ENCODE measurements around the gene IL36G. TPM values are rescaled to one million over a fixed set of nuclear protein-coding genes. Genes with fewer than 3 reads are reported as not detected.

The IL36G gene
- total and polyA plus RNA-seq, 2 experiments from 2014 or later: not detected

DNA sequence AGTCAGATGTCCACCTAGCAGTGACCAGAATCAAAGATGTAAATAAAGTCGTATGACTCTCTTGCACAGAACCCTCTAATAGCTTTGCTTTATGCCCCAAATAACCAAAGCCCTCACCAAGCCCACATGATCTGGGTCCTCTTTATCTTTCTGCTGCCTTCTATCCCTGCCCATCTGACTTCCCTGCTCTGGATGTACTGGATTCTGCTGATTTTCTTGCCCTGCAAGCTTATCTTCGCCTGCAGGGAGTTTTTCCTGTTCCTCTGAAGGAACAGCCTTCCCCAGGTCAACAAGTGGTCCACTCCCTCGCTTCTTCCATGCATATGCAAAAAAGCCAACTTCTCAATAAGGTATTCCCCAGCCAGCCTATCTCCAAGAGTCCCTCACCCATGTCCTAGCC lies 56.2 kb downstream of the IL36G start (continued):
- no peak for TF ChIP-seq EZH2 (IDR thresholded peaks at IDR 0.05; ENCODE audit: low read depth, unreplicated experiment)
- TF ChIP-seq, protein P1, sequence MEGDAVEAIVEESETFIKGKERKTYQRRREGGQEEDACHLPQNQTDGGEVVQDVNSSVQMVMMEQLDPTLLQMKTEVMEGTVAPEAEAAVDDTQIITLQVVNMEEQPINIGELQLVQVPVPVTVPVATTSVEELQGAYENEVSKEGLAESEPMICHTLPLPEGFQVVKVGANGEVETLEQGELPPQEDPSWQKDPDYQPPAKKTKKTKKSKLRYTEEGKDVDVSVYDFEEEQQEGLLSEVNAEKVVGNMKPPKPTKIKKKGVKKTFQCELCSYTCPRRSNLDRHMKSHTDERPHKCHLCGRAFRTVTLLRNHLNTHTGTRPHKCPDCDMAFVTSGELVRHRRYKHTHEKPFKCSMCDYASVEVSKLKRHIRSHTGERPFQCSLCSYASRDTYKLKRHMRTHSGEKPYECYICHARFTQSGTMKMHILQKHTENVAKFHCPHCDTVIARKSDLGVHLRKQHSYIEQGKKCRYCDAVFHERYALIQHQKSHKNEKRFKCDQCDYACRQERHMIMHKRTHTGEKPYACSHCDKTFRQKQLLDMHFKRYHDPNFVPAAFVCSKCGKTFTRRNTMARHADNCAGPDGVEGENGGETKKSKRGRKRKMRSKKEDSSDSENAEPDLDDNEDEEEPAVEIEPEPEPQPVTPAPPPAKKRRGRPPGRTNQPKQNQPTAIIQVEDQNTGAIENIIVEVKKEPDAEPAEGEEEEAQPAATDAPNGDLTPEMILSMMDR (conservative IDR thresholded peaks at IDR 0.05; ENCODE audit: low read depth in 2 of 2): no peak
- no peak for TF ChIP-seq ZNF114 (CRISPR knock-in tag; IDR thresholded peaks at IDR 0.05)
- no peak for TF ChIP-seq ZNF331 (CRISPR knock-in tag; IDR thresholded peaks at IDR 0.05; ENCODE audit: low read depth)

Small RNA genes lying within 50 kb of the gene (small RNA-seq; reads per million reads assigned to genes)
- not detected for gene HMGN2P23 (ENCODE audit: low replicate concordance)

Other genes starting within 250 kb of the IL36G start
- 15.1 and 16.2 TPM in 2 replicates for gene CKAP2L, start 213.4 kb upstream of the IL36G start, total RNA-seq (2014; rRNA removed; shearing (Covaris generic))
- 28.6 and 30.2 TPM in 2 replicates for gene CKAP2L, start 213.4 kb upstream of the IL36G start, polyA plus RNA-seq (2016; fragmentation: Nextera tagmentation; extraction: Ambion mirVana)
- 0.19 and 0.73 TPM in 2 replicates for gene IL1A, start 193.5 kb upstream of the IL36G start, total RNA-seq (2014; rRNA removed; shearing (Covaris generic))
- gene IL1A, start 193.5 kb upstream of the IL36G start, polyA plus RNA-seq (2016; fragmentation: Nextera tagmentation; extraction: Ambion mirVana): 0.47 and 0.65 TPM in 2 replicates
- gene IL1B, start 141.2 kb upstream of the IL36G start, total RNA-seq (2014; rRNA removed; shearing (Covaris generic)): not detected in 2 replicates
- 0.14 TPM in 1 of 2 replicates, not detected in the other for gene IL1B, start 141.2 kb upstream of the IL36G start, polyA plus RNA-seq (2016; fragmentation: Nextera tagmentation; extraction: Ambion mirVana)
- not detected in 2 replicates for gene IL37, start 66.8 kb upstream of the IL36G start, total RNA-seq (2014; rRNA removed; shearing (Covaris generic))
- not detected in 2 replicates for gene IL37, start 66.8 kb upstream of the IL36G start, polyA plus RNA-seq (2016; fragmentation: Nextera tagmentation; extraction: Ambion mirVana)
- not detected in 2 replicates for gene IL36A, start 27.5 kb downstream of the IL36G start, total RNA-seq (2014; rRNA removed; shearing (Covaris generic))
- gene IL36A, start 27.5 kb downstream of the IL36G start, polyA plus RNA-seq (2016; fragmentation: Nextera tagmentation; extraction: Ambion mirVana): not detected in 2 replicates
- gene IL36B, start 74.9 kb downstream of the IL36G start, total RNA-seq (2014; rRNA removed; shearing (Covaris generic)): not detected in 2 replicates
- not detected in 2 replicates for gene IL36B, start 74.9 kb downstream of the IL36G start, polyA plus RNA-seq (2016; fragmentation: Nextera tagmentation; extraction: Ambion mirVana)
- not detected in 2 replicates for gene IL36RN, start 81.2 kb downstream of the IL36G start, total RNA-seq (2014; rRNA removed; shearing (Covaris generic))
- gene IL36RN, start 81.2 kb downstream of the IL36G start, polyA plus RNA-seq (2016; fragmentation: Nextera tagmentation; extraction: Ambion mirVana): not detected in 2 replicates
- not detected in 2 replicates for gene IL1F10, start 90.0 kb downstream of the IL36G start, total RNA-seq (2014; rRNA removed; shearing (Covaris generic))
- gene IL1F10, start 90.0 kb downstream of the IL36G start, polyA plus RNA-seq (2016; fragmentation: Nextera tagmentation; extraction: Ambion mirVana): not detected in 2 replicates
- not detected in 2 replicates for gene IL1RN, start 149.6 kb downstream of the IL36G start, total RNA-seq (2014; rRNA removed; shearing (Covaris generic))
- not detected in 2 replicates for gene IL1RN, start 149.6 kb downstream of the IL36G start, polyA plus RNA-seq (2016; fragmentation: Nextera tagmentation; extraction: Ambion mirVana)
- 0.66 and 1.1 TPM in 2 replicates for gene PSD4, start 196.0 kb downstream of the IL36G start, total RNA-seq (2014; rRNA removed; shearing (Covaris generic))
- gene PSD4, start 196.0 kb downstream of the IL36G start, polyA plus RNA-seq (2016; fragmentation: Nextera tagmentation; extraction: Ambion mirVana): 0.06 and 0.19 TPM in 2 replicates

Data from GM23338 (cell line).